ENCODE data around the gene RNF213.

DNA sequence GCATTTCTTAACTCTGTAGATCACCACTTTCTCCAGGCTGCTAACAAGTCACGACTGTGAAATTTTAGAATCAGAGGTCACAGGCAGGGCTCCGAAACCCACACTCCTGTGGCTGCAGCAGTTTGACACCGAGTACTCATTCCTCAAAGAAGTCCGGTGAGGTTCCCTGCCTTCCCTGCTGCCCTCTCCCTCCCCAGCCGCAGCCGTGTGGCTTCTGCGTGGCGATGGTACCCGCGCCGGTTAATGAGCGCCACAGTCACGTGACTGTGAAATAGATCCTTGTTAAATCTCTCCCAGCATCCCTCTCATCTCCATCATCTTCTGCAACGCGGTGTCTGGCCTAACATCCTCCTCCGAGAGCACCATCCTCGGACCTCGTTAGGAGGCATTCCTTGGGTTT, 89.1 kb downstream of the RNF213 start:
- no peak for TF ChIP-seq SIN3A (IDR thresholded peaks at IDR 0.05; ENCODE audit: borderline replicate concordance, insufficient read depth, low read length)
- TF ChIP-seq, protein P1, sequence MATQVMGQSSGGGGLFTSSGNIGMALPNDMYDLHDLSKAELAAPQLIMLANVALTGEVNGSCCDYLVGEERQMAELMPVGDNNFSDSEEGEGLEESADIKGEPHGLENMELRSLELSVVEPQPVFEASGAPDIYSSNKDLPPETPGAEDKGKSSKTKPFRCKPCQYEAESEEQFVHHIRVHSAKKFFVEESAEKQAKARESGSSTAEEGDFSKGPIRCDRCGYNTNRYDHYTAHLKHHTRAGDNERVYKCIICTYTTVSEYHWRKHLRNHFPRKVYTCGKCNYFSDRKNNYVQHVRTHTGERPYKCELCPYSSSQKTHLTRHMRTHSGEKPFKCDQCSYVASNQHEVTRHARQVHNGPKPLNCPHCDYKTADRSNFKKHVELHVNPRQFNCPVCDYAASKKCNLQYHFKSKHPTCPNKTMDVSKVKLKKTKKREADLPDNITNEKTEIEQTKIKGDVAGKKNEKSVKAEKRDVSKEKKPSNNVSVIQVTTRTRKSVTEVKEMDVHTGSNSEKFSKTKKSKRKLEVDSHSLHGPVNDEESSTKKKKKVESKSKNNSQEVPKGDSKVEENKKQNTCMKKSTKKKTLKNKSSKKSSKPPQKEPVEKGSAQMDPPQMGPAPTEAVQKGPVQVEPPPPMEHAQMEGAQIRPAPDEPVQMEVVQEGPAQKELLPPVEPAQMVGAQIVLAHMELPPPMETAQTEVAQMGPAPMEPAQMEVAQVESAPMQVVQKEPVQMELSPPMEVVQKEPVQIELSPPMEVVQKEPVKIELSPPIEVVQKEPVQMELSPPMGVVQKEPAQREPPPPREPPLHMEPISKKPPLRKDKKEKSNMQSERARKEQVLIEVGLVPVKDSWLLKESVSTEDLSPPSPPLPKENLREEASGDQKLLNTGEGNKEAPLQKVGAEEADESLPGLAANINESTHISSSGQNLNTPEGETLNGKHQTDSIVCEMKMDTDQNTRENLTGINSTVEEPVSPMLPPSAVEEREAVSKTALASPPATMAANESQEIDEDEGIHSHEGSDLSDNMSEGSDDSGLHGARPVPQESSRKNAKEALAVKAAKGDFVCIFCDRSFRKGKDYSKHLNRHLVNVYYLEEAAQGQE (IDR thresholded peaks at IDR 0.05; ENCODE audit: insufficient read depth in 1 of 2, low read depth in 2 of 2, low read length in 2 of 2): no peak

All from PFSK-1 (cell line).